Fibroblast of gingiva (primary cell): Measurements from ENCODE around the gene ATRN.
"Not testable (repeated sequence)": the region's sequence is repeated elsewhere in the genome, so short reads cannot be mapped to it uniquely, and the experiment has no call there.

Source experiments
- DNase-seq: peaks from one replicate; pipeline ENCODE4 v3.0.0-alpha.2; 2011; ENCODE audit warnings: low read depth

The ATRN gene

DNA sequence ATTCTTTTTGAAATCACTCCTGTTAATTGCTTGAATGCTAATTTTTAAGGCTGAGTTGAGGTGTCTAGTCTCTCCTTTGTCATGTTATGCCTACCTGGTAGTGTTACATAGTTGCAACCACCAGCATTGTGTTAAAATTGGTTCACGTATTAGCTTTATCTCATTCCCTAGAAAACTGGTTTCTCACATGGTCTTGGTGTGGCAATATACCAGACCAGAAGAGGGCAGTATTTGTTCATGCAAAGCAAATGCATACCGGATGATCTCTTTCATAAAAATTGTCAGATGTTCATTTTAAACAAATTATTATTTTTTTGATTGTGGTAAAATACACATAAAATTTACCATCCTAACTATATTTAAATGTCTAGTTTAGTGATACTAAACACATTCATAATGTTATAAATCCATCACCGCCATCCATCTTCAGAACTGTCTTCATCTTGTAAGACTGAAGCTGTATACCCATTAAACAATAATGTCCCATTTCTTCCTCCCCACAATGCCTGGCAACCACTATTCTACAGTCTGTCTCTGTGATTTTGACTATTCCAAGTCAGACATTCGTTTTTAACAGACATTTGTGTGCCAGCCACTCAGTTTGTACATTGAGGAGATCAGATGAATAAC, 92.8 kb downstream of the ATRN start:
- DNase-seq = peak; percentile 56

DNA sequence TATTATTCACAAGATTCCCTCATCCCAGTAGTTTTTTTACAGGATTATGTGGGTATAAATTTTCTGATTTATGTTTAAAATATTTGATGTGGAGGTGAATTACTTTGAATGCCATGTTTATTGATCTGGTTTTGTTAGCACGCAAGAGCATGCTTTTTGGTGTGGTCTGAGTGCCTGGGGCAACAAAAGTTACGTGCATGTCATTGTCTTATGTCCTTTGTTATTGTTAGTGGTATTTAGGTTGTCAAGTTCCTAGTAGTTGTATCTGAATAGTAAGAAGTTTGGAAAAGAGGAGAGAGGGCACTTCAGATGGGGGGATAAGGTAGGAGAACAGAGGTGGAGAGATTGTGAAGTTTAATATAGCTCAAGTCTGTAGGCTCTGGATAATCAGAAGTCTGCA, 95.0 kb downstream of the ATRN start:
- no peak for DNase-seq

DNA sequence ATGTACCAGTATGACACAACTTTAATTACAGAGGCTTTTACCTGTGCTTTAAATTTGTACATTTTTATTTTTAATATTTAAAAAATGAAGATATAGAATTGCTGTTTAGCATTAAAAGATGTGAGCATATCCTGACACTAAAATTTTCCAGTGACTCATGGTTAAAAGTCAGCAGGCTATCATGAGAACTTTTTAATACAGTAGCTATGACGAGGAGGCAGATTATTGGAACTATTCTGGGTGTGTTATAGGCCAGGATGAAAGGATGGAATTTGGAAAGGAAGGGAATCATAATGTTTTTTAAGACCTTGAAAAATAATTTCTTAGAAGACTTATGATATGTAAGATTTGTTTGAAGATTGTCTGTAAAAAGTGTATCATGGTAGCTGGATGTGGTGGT, 101.3 kb downstream of the ATRN start:
- DNase-seq = no peak

DNA sequence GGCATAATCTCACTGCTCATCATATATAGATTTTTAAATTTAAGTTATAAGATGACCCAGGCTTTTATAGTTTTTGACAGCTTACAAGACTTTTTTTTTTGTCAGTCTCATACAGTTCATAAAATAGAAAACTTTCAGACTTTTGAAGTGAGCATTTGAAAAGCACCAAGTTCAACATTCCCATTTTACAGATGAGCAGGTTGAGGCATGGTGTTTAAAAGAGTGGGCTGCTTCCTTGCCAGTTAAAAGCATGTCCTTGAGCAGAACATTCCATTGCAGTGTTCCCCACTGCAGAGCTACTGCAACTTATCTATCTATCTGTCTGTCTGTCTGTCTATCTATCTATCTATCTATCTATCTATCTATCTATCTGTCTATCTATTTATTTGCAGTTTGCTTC, 105.5 kb downstream of the ATRN start:
- DNase-seq = no peak

DNA sequence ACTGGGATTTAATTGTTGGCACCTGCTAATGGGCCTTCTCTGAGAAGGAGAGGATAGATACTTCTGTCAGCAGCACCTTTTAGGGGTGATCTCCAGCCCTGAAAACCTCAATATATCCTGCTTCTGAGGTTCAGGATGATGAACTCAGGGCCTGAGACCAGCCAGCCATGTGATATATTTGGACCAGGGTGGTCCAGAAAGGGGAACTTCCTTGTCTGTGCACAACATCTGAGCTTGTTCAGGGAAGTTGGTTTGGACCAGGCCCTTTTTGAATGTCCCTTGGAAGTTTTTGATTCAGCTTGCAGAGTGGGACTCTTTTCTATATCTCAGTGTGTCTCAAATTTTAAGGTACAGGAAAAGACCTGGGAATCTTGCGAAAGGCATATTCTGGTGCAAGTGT, 106.5 kb downstream of the ATRN start:
- no peak for DNase-seq

DNA sequence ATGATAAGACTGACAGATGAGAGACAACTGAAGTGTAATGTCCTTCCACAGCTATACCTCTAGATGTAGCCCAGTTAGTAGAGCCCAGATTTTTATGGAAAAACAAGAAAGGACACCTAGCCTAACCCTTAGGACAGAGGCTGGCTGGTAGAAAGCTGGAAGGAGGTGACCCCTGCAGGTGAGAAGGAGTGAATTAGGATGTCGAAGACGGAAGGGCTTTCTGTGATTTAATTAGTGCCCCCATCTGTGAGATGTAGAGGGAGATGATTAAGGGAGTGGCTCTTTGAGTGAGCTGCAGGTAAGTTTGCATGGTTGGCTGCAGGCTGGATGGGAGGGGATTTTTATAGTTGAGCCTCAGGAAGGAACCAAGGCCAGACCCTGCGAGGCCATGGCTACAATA, 109.6 kb downstream of the ATRN start:
- no peak for DNase-seq

DNA sequence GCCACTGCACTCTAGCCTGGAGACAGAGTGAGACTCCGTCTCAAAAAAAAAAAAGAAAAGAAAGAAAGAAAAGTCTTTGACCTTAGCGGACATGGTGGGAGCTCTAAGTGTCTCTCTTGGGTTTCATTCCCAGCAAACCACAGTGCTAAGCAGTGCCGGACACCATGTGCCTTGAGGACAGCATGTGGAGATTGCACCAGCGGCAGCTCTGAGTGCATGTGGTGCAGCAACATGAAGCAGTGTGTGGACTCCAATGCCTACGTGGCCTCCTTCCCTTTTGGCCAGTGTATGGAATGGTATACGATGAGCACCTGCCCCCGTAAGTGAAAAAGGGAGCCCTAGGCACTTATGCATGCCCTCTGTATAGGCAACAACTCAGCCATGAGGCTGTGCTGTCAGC, 112.9 kb downstream of the ATRN start:
- DNase-seq = no peak

DNA sequence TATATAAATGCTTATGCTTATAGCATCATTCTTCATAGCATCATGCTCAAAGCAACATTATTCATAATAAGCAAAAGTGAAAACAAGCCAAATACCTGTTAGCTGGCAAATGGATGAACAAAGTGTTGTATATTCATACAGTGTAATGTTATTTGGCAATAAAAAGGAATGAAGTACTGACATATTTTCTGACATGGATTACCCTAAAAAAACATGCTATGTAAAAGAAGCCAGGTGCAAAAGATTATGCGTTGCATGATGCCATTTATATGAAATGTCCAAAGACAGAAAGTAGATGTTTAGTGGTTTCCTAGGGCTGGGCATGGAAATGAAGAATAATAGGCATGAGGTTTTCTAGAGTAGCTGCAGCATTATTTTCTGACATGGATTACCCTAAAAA, 115.3 kb downstream of the ATRN start:
- DNase-seq = no peak

DNA sequence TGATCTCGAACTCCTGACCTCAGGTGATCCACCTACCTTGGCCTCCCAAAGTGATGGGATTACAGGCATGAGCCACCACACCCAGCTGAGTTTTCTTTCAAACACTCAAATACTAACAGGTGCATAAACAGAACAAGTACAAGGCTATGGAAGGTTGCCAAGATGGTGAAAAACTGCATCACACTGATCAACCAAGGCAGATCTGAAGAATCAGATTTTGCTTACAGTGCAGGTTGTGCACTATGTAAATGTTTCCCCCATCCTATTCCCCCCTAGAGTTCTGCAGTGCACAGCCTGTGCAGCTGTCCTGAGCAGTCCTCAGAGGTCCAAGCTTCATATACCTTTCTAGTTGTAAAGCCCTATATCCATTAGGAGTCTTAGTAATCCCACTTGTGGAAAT, 119.3 kb downstream of the ATRN start:
- no peak for DNase-seq

DNA sequence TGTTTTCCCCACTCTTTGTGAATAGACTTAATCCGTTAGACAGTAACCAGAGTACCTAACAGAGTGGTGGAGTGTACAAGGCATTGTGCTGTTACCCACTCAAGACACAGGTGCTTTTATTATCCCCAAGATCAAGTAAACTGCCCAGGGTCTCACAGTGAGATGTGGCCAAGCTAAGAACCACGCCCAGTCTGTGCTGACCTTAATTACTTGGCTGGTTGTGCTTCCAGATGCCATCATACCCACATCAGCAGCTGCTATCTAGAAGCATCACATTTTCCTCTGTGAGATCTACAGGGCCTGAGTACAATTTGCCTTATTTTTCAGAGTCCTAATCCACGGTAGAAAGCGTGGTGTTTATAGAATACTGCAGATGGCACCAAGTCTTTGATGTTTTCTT, 122.1 kb downstream of the ATRN start:
- DNase-seq = no peak

DNA sequence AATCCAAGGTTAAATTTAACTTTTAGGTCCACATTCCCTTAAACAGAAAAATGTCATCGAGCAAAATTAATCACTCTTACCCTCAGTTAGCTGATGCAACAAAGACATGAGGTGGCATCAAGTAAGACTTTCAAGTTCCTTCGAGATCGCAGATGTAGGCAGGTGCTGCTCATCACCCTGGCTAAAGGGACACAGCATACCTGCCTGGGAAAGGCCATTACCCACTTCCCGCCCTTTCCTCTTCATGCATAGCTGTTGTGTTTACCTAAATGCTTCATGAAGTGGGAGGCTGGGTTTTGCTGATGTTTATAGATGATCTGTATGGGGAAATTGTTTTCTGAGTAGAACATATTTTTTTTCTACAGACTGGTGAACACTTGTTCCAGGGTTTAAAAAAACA, 124.7 kb downstream of the ATRN start:
- no peak for DNase-seq

DNA sequence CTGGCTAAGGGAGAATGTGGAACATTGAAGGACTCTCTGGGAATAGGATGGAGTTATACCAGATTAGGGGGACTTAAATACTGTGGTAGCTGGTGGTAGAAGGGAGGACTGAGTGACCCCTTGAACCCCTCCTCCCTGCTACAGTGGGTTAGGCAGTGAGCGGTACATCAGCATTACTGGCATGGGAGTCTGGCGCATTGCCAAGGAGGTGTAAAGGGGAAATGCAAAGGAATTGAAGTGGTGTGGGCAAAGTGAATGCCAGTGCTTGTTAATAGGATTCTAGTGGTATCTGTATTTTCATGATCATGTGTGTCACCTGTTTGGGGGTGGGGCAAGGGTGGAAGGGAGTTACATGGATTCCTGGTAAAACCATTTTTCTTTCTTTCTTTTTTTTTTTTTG, 132.3 kb downstream of the ATRN start:
- no peak for DNase-seq

DNA sequence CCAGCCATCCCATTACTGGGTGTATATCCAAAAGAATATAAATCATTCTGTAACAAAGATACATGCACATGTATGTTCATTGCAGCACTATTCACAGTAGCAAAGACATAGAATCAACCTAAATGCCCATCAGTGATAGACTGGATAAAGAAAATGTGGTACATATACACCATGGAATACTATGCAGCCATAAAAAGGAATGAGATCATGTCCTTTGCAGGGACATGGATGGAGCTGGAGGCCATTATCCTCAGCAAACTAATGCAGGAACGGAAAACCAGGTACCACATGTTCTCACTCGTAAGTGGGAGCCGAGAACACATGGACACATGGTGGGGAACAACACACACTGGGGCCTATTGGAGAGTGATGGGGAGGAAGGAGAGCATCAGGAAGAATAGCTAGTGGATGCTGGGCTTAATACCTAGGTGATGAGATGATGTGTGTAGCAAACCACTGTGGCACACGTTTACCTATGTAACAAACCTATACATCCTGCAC, 134.6 kb downstream of the ATRN start:
- not testable (repeated sequence) for DNase-seq

DNA sequence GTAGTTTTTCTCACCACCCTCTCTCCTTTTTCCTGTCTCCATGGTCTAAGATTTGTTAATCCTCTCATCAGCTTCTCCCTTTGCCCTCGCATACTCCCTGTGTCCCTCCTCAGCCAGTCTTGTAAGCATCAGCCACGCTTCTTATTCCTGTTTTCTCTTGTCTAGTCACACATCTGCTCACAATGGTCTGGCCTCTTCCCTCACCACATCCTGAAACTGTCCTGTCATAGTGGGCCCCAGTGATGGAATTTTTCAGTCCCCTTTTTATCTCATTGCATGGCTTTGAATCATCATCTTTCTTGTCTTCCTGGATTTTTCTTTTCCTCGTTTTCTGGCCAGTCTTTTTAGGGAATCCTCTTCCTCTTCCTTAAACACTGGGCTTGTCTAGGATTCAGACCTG, 135.2 kb downstream of the ATRN start:
- DNase-seq = no peak

DNA sequence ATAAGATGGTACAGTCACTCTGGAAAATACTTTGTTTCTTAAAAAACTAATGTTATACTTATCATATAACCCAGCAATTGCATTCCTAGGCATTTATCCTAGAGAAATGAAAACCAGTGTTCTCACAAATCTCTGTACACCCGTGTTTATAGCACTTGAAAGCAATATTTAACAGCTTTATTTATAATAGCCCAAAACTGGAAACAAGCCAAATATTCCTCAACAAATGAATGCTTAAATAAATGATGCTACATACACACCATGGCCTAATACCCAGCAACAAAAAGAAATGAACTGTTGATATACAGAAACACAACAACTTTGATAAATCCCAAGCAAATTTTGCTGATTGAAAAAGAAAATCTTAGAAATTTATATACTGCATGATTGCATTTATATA, 141.1 kb downstream of the ATRN start:
- no peak for DNase-seq

DNA sequence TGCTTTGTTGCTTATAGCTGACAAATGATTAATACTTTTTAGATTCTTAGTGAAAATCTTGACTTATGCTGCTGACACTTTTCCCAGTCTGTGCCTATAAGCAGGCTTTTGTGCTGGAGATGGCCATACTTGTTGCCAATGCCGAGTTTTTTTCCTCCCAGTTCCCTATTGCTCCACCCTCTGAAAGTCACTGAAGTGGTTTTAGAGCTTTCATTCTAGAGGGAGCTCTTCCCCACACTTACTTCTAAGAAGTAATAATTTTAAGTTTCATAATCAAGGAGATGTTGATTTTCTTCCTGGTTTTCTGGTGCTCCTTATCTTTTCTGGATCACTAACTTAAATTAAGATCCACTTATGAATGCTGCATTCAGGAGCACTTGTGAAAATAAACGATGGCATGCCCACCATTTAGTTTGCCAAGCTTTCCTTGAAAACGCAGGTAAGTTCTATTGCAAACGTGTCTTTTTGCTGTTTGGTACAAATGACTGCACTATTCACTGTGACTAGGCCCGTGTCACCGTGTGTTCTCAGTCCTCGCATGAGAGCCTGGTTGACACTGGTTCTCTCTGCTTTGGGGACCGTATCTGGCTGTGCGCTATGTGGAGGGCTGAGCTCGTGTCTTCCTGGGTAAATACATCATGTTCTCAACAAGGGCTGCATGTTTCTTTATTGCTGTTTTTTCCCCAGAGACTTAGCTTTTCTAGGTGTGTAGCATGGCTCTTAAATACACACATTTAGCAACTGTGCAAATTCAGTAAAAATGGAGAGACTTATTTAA, 142.2 kb downstream of the ATRN start:
- DNase-seq = peak; percentile 39

DNA sequence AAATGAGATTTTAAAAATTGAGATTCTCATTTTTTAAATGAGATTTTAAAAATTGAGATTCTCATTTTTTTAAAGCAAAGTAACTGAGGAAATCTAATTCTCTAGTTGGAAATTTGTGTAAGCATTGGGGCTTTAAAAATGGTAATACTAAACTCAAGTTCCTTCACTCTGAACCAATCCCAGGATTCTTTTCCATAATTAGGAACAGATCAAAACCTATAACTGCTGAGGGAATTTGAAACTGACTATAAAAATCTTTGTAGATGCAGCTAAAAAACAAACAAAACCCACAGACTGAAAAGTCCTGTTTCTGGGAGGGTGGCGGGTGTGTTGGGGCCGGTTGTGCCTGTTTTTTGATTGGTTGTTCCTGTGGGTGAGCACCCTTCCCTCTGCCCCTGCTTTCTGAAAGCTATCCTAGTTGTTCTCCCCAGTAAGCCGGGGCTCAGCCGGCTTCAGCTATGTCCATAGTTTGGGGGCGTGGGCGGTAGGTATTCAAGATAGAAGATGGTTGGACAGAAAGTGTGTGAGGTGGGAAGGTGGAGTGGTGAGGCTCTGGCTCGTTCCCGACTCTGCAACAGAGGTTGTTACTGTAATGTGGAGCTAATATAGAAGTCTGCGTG, 143.1 kb downstream of the ATRN start:
- DNase-seq = peak; percentile 51

DNA sequence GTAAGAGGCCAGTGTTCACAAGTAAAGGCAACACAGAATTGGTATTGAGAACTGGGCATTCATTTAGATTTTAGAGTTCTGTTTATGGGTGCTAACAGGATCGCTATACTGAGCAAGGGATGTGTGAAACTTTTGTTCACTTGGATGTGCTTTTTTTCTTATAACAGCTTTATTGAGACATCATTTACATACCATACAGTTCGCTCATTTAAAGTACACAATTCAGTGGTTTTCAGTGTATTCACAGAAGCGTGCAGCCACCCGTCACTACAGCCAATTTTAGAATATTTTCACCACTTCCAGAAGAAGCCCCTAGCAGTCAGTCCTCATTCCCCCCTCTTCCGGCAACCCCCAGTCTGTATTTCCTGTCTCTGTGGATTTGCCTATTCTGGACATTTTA, 143.6 kb downstream of the ATRN start:
- DNase-seq = no peak

DNA sequence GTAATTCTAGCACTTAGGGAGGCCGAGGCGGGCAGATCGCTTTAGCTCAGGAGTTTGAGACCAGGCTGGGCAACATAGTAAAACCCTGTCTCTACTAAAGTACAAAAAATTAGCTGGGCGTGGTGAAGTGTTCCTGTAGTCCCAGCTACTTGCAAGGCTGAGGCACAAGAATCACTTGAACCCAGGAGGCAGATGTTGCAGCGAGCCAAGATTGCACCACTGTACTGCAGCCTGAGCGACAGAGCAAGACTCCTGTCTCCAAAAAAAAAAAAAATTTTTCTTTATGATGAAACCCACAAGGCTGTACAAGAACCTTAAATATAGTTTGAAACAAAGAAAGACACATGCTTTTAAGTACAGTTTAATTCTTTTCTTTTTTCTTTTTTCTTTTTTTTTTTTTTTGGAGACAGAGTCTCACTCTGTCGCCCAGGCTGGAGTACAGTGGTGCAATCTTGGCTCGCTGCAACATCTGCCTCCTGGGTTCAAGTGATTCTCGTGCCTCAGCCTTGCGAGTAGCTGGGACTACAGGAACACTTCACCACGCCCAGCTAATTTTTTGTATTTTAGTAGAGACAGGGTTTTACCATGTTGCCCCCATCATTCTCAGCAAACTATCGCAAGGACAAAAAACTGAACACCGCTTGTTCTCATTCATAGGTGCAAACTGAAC, 144.5 kb downstream of the ATRN start:
- DNase-seq = not testable (repeated sequence)

DNA sequence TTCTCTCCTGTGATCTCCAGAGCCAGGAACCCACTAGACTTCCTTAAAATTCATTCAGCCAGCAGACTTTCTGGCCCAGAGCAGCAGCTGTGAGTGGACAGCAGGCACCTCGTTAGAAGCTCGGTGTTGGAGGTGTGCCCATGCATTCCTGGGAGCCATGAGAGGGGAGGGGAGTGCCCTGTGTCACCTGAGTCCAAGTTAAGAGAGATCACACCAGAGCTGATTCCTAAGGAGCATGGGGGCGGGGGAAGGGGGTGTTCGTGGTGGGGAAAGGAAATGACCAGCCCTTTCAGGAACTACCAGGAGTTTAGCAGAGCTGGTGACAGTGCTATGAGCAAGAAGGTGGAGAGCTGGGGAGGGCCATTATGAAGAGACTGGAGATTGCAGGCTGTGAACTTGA, 145.4 kb downstream of the ATRN start:
- DNase-seq = no peak

DNA sequence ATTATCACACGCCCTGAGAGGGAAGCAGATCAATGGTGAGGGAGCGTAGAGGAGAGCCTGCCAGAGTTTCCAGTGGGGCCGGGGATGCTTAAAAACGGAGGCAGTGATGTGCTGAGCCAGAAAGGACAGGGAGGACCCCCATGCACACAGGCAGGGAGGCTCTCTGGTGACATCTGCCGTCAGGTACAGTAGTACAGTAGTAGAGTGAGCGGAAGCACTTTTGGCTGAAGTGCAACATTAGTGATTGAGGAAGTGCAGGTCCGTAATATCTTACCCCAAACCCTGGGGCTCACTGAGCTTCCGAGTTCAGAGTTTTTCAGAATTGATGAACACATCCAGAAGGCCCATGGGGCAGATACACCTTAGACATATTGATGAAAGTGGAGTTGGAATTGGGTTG, 150.3 kb downstream of the ATRN start:
- no peak for DNase-seq

DNA sequence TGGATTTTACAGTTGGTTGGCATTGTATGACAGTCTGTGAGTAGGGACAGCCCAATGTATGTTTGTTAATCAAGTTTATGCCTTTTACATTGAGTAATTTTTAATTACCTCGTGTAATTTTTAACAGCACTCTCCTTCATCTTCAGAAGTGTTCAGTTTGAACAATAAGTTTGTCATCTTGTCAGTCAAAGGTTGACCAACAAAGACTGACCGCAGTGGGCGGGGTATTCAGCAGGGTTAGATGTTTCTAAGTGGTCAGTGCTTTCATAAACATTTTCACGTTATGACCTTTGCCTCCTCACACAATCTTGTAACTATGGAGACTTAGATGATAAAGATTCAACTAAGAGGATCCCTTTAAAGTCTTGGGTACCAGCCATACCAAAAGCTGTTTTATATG, 151.6 kb downstream of the ATRN start:
- DNase-seq = no peak

DNA sequence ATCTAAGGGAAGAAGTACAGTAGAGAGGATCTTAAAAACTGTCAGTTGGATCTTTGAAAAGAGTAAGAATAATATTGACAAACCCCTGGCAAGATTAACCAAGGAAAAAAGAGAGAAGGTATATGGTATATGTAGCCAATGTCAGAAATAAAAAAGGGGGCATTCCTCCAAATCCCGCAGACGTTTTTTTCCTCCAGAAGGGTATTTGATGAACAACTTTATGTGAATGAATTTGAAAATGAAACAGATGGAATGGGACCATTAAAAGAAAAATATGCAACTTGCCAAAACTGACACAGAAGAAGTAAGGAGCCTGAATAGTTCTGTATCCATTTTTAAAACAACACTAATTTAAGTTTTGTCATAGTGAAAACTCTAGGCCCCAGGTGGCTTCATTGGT, 156.7 kb downstream of the ATRN start:
- no peak for DNase-seq
